Endothelial cell of umbilical vein (primary cell): ENCODE results near the gene SMARCC2. TPM values are rescaled to one million over a fixed set of nuclear protein-coding genes. Genes with fewer than 3 reads are reported as not detected.

ENCODE experiments used
- BruUV-seq: library from RNA; stranded (reverse); fragments of 400-500 nt; replicated peaks from 2 replicates; lab custom pipeline; 2021; lab: Mats Ljungman, UMichigan
- CTCF ChIA-PET: fragments of 300-600, 350-600 bp; sonication (Branson Sonifier 250); formaldehyde crosslinking; loops from one replicate; lab custom pipeline; 2021; ENCODE audit warnings: antibody characterized with exemption, inconsistent platforms; lab: Charles Lee
- POLR2A ChIA-PET: fragments of 300-600, 350-600 bp; sonication (Branson Sonifier 250); formaldehyde crosslinking; loops from one replicate; lab custom pipeline; 2021; ENCODE audit warnings: antibody characterized with exemption, inconsistent platforms; lab: Charles Lee
- DNase-seq: peaks from one replicate; pipeline ENCODE4 v3.0.0-alpha.2; 2011; ENCODE audit warnings: low read depth, low spot score
- FAIRE-seq: peaks from 2 replicates; lab custom pipeline; 2011; peaks lifted over from hg19 to GRCh38; lab: Jason Lieb, UNC
- H2AFZ ChIP-seq: 2 replicates; pipeline ENCODE4 v1.6.0; 2012; ENCODE audit warnings: low read depth, low read length, control low read depth, inconsistent platforms
- H3K27ac ChIP-seq: 2 replicates; pipeline ENCODE4 v1.5.1; 2011; ENCODE audit warnings: low read depth, mild to moderate bottlenecking, control low read depth, low read length, moderate library complexity; ENCODE audit not compliant: insufficient read depth
- H3K27me3 ChIP-seq, 2 experiments: 2 replicates each; pipeline versions ENCODE4 v1.6.0 to v1.6.1; 2011; ENCODE audit warnings: low read length in 2 of 2, mixed read lengths in 1 of 2; ENCODE audit not compliant: control insufficient read depth in 2 of 2, insufficient read depth in 2 of 2
- H3K36me3 ChIP-seq, 2 experiments: 2 replicates in 1 of 2; 3 replicates in 1 of 2; pipeline ENCODE4 v1.5.1; 2011; ENCODE audit warnings: low read length in 2 of 2, mild to moderate bottlenecking in 1 of 2, moderate library complexity in 1 of 2; ENCODE audit not compliant: control insufficient read depth in 2 of 2, insufficient read depth in 2 of 2; ENCODE audit errors: extremely low read depth in 1 of 2
- H3K4me1 ChIP-seq: 3 replicates; pipeline ENCODE4 v1.5.1; 2011; ENCODE audit warnings: mild to moderate bottlenecking, low read length; ENCODE audit not compliant: control insufficient read depth, insufficient read depth; ENCODE audit errors: extremely low read depth
- H3K4me2 ChIP-seq: 2 replicates; pipeline ENCODE4 v1.6.1; 2011; ENCODE audit warnings: low read length, control low read depth, mixed read lengths; ENCODE audit not compliant: insufficient read depth
- H3K4me3 ChIP-seq, 3 experiments: fragments of 200-600 bp in 1 of 3; sonication (generic), shearing (Covaris generic) in 1 of 3; replicated peaks in 1 of 3; 2 replicates each; pipeline ENCODE4 v1.5.1; 2011 to 2016; ENCODE audit warnings: control low read depth in 3 of 3, low read length in 3 of 3, mild to moderate bottlenecking in 2 of 3, inconsistent platforms in 1 of 3, low read depth in 1 of 3, moderate library complexity in 1 of 3; ENCODE audit not compliant: insufficient read depth in 1 of 3
- H3K79me2 ChIP-seq: 2 replicates; pipeline ENCODE4 v1.6.0; 2012; ENCODE audit warnings: low read length, inconsistent platforms; ENCODE audit not compliant: control insufficient read depth, insufficient read depth
- H3K9ac ChIP-seq: replicated peaks from 2 replicates; pipeline ENCODE3; 2011; ENCODE audit warnings: low read length, control low read depth; ENCODE audit not compliant: insufficient read depth; ENCODE audit errors: extremely low read depth
- H3K9me1 ChIP-seq: replicated peaks from 3 replicates; pipeline ENCODE4 v1.6.0; 2011; ENCODE audit warnings: mild to moderate bottlenecking, low read length; ENCODE audit not compliant: control insufficient read depth, insufficient read depth; ENCODE audit errors: extremely low read depth
- H3K9me3 ChIP-seq: replicated peaks from 2 replicates; pipeline ENCODE4 v1.5.1; 2012; ENCODE audit warnings: low read length, inconsistent platforms; ENCODE audit not compliant: control insufficient read depth, insufficient read depth
- H4K20me1 ChIP-seq: replicated peaks from 2 replicates; pipeline ENCODE3; 2011; ENCODE audit warnings: mild to moderate bottlenecking, low read length; ENCODE audit not compliant: control insufficient read depth, insufficient read depth; ENCODE audit errors: extremely low read depth
- CTCF ChIP-seq, 2 donors: IDR thresholded peaks; 1 replicate in 1 of 2; 2 replicates in 1 of 2; pipeline ENCODE4 v1.5.1; 2011; ENCODE audit warnings: low read length in 2 of 2, mild to moderate bottlenecking in 2 of 2, moderate library complexity in 2 of 2, control low read depth in 1 of 2, inconsistent platforms in 1 of 2, low read depth in 1 of 2; ENCODE audit not compliant: insufficient read depth in 1 of 2; ENCODE audit errors: extremely low read depth in 1 of 2
- EZH2 ChIP-seq: IDR thresholded peaks from 2 replicates; pipeline ENCODE4 v1.6.1; 2012; ENCODE audit warnings: borderline replicate concordance, low read depth, mild to moderate bottlenecking, moderate library complexity, low read length, inconsistent platforms; ENCODE audit not compliant: severe bottlenecking
- FOS ChIP-seq: IDR thresholded peaks from 2 replicates; pipeline ENCODE4 v1.6.1; 2011; ENCODE audit warnings: mild to moderate bottlenecking, low read length, moderate library complexity, borderline replicate concordance; ENCODE audit not compliant: insufficient read depth
- GATA2 ChIP-seq: IDR thresholded peaks from 2 replicates; pipeline ENCODE4 v1.7.0; 2011; ENCODE audit warnings: low read depth, mild to moderate bottlenecking, moderate library complexity, mixed read lengths, low read length; ENCODE audit not compliant: insufficient read length, insufficient read depth
- JUN ChIP-seq: IDR thresholded peaks from 2 replicates; pipeline ENCODE4 v1.6.1; 2011; ENCODE audit warnings: borderline replicate concordance, low read depth; ENCODE audit not compliant: insufficient read length, insufficient read depth
- MAX ChIP-seq: IDR thresholded peaks from 2 replicates; pipeline ENCODE4 v1.6.1; 2011; ENCODE audit not compliant: insufficient read depth, insufficient read length
- MYC ChIP-seq: IDR thresholded peaks from one replicate; pipeline ENCODE4 v1.6.1; 2011; ENCODE audit warnings: mild to moderate bottlenecking, low read depth, low read length
- POLR2A ChIP-seq: IDR thresholded peaks from 2 replicates; pipeline ENCODE4 v1.6.1; 2012; ENCODE audit warnings: low read depth, mild to moderate bottlenecking, control low read depth, low read length
- POLR2AphosphoS5 ChIP-seq: IDR thresholded peaks from 2 replicates; pipeline ENCODE4 v1.6.1; 2012; ENCODE audit warnings: low read depth, mild to moderate bottlenecking, control low read depth, low read length, moderate library complexity; ENCODE audit not compliant: insufficient read depth
- dilution Hi-C: fragments of 300-500 bp; cut with MboI; formaldehyde crosslinking; loops from one replicate; pipeline ENCODE4 v1.15.0; 2019; ENCODE audit warnings: low sequenced_read_pairs; ENCODE audit not compliant: extremely low pct_ligation_motif_present
- intact Hi-C: fragments of 100-400 bp; cut with micrococcal nuclease; formaldehyde crosslinking; loops from one replicate; pipeline ENCODE4 v1.10.0; 2022
- polyA plus RNA-seq, 4 experiments: library from polyadenylated mRNA; depleted of rRNA in 3 of 4; stranded (reverse) in 3 of 4; unstranded in 1 of 4; fragments of >200 nt; gene quantifications; 2 replicates each; pipeline versions ENCODE4 v1.2.1 to v1.2.3, GENCODE V29; 2011 to 2012; ENCODE audit warnings: missing spikeins in 1 of 4
- total RNA-seq: library from RNA; stranded (reverse); gene quantifications from 2 replicates; pipeline ENCODE4 v1.2.3, GENCODE V29; 2021

The SMARCC2 gene
- total and polyA plus RNA-seq, 2 donors (not counting 3 experiments of a cell fraction or from before 2014, with no cell fraction given) = 51.9 to 121 TPM

- DNase-seq (no peak), FAIRE-seq (no peak)
- H4K20me1 ChIP-seq = no peaks in the 10 kb centered on the region
- H3K9ac ChIP-seq = no peak overlapping the region
- no peaks in the 10 kb centered on the region for H3K9me1 ChIP-seq
- TF ChIP-seq JUN = no peak
- no peak for TF ChIP-seq FOS
- no peak overlapping the region for H2AFZ ChIP-seq
- H3K79me2 ChIP-seq = no peaks in the 10 kb centered on the region
- dilution Hi-C loops = no loop called here
- H3K9me3 ChIP-seq = no peaks in the 10 kb centered on the region
- ChIA-PET CTCF (interaction anchor here (0.5 to 1.3 kb wide), 3 partner anchors 21 to 106 kb away, joined by 3 to 4 read pairs (median 3); no protein-coding TSS in a partner anchor), POLR2A (no interaction called here)
- no peak overlapping the region for H3K4me3 ChIP-seq
- no peaks in the 10 kb centered on the region for H3K4me1 ChIP-seq
- no peak overlapping the region for H3K27ac ChIP-seq
- intact Hi-C loops = no loop called here
- H3K4me2 ChIP-seq = no peak overlapping the region
- no TSS peak for BruUV-seq
- peaks cover 0 to 2% of the 10 kb centered on the region in 2 experiments for H3K36me3 ChIP-seq
- no peaks in the 10 kb centered on the region for H3K27me3 ChIP-seq
Observed at GRCh38 chr12:56230432-56231183, 41.3 kb upstream of the SMARCC2 start.

GRCh38 chr12:56229916-56230431 is 40.7 kb upstream of the SMARCC2 start, which contains the start of gene SLC39A5:
SLC39A5 (plus strand) TSS chr12:56230051; CDS start chr12:56231275, 1,224 bp downstream.
- Histone ChIP-seq H3K27me3 (no peaks in the 10 kb centered on the region), H3K27ac (no peak within 1 kb of the TSS), H2AFZ (no peak within 1 kb of the TSS), H3K4me1 (no peaks in the 10 kb centered on the region), H3K9me1 (no peaks in the 10 kb centered on the region), H3K9ac (no peak within 1 kb of the TSS), H3K9me3 (no peaks in the 10 kb centered on the region), H3K79me2 (no peaks in the 10 kb centered on the region), H3K4me3 (no peak within 1 kb of the TSS), H3K4me2 (no peak within 1 kb of the TSS), H3K36me3 (peaks cover 0 to 2% of the 10 kb centered on the region in 2 experiments), H4K20me1 (no peaks in the 10 kb centered on the region)
- no peak for DNase-seq
- TF ChIP-seq MAX = no peak
- TF ChIP-seq MYC = no peak
- no peak for TF ChIP-seq FOS
- no peak for TF ChIP-seq CTCF (IDR thresholded peaks at IDR 0.05; ENCODE audit: extremely low read depth in 1 of 2, insufficient read depth in 1 of 2, low read depth in 1 of 2, low read length in 2 of 2)
- TF ChIP-seq EZH2 = no peak
- TF ChIP-seq POLR2AphosphoS5 = no peak
- no peak for TF ChIP-seq POLR2A
- TF ChIP-seq GATA2 = no peak
- no peak for TF ChIP-seq JUN
- BruUV-seq = no TSS peak
- dilution Hi-C loops (no loop called here), intact Hi-C loops (no loop called here)
- ChIA-PET CTCF (interaction anchor here (1.3 to 1.5 kb wide), 2 partner anchors 13 to 24 kb away, joined by 3 to 4 read pairs; no protein-coding TSS in a partner anchor), POLR2A (no interaction called here)
- no peak for FAIRE-seq
